ENCODE measurements around the gene HGS. TPM values are rescaled to one million over a fixed set of nuclear protein-coding genes. Genes with fewer than 3 reads are reported as not detected.

Gene HGS
- total RNA-seq, 1 donor from 2014 or later: 117 TPM

- peak overlapping the region; percentile 27 for H3K27ac Mint-ChIP-seq (ENCODE audit: unreplicated experiment)
- H3K27me3 Mint-ChIP-seq (ENCODE audit: unreplicated experiment): no peaks in the 10 kb centered on the region
These were observed 2.8 kb downstream of the HGS start for GRCh38 chr17:81686614-81687013.

GRCh38 chr17:81687770-81688541 lies 4.1 kb downstream of the HGS start:
- Mint-ChIP-seq H3K4me3 (ENCODE audit: unreplicated experiment) (no peak overlapping the region), H3K4me1 (ENCODE audit: unreplicated experiment) (peaks cover 19% of the 10 kb centered on the region), H3K27ac (ENCODE audit: unreplicated experiment) (no peak overlapping the region), H3K36me3 (ENCODE audit: unreplicated experiment) (peaks cover 39% of the 10 kb centered on the region), H3K9me3 (ENCODE audit: unreplicated experiment) (no peaks in the 10 kb centered on the region), H3K27me3 (ENCODE audit: unreplicated experiment) (no peaks in the 10 kb centered on the region)
- no peak for TF ChIP-seq CTCF (IDR thresholded peaks at IDR 0.05)
- DNase-seq (ENCODE audit: extremely low spot score, unreplicated experiment): no peak

More at GRCh38 chr17:81686614-81687013, 2.8 kb downstream of the HGS start:
- Mint-ChIP-seq H3K4me3 (ENCODE audit: unreplicated experiment) (no peak overlapping the region), H3K9me3 (ENCODE audit: unreplicated experiment) (no peaks in the 10 kb centered on the region), H3K4me1 (ENCODE audit: unreplicated experiment) (peaks cover 30% of the 10 kb centered on the region), H3K36me3 (ENCODE audit: unreplicated experiment) (peaks cover 39% of the 10 kb centered on the region)
- DNase-seq (ENCODE audit: extremely low spot score, unreplicated experiment): no peak
- no peak for TF ChIP-seq CTCF (IDR thresholded peaks at IDR 0.05)

- Mint-ChIP-seq H3K4me3 (ENCODE audit: unreplicated experiment) (no peak overlapping the region), H3K27me3 (ENCODE audit: unreplicated experiment) (no peaks in the 10 kb centered on the region), H3K27ac (ENCODE audit: unreplicated experiment) (no peak overlapping the region), H3K4me1 (ENCODE audit: unreplicated experiment) (peaks cover 19% of the 10 kb centered on the region), H3K9me3 (ENCODE audit: unreplicated experiment) (no peaks in the 10 kb centered on the region), H3K36me3 (ENCODE audit: unreplicated experiment) (peaks cover 39% of the 10 kb centered on the region)
- no peak for TF ChIP-seq CTCF (IDR thresholded peaks at IDR 0.05)
- DNase-seq (ENCODE audit: extremely low spot score, unreplicated experiment): no peak
These were observed 4.8 kb downstream of the HGS start for GRCh38 chr17:81688616-81689015.

GRCh38 chr17:81690066-81690465 lies 6.3 kb downstream of the HGS start:
- H3K27me3 Mint-ChIP-seq (ENCODE audit: unreplicated experiment): no peaks in the 10 kb centered on the region
- peaks cover 10% of the 10 kb centered on the region for H3K4me1 Mint-ChIP-seq (ENCODE audit: unreplicated experiment)
- no peak overlapping the region for H3K27ac Mint-ChIP-seq (ENCODE audit: unreplicated experiment)
- H3K4me3 Mint-ChIP-seq (ENCODE audit: unreplicated experiment): no peak overlapping the region
- no peak for DNase-seq (ENCODE audit: extremely low spot score, unreplicated experiment)
- H3K9me3 Mint-ChIP-seq (ENCODE audit: unreplicated experiment): no peaks in the 10 kb centered on the region
- no peak for TF ChIP-seq CTCF (IDR thresholded peaks at IDR 0.05)
- peaks cover 39% of the 10 kb centered on the region for H3K36me3 Mint-ChIP-seq (ENCODE audit: unreplicated experiment)

GRCh38 chr17:81690549-81690948 lies 6.7 kb downstream of the HGS start:
- no peak for DNase-seq (ENCODE audit: extremely low spot score, unreplicated experiment)
- Mint-ChIP-seq H3K27ac (ENCODE audit: unreplicated experiment) (no peak overlapping the region), H3K4me3 (ENCODE audit: unreplicated experiment) (no peak overlapping the region), H3K36me3 (ENCODE audit: unreplicated experiment) (peaks cover 35% of the 10 kb centered on the region), H3K9me3 (ENCODE audit: unreplicated experiment) (no peaks in the 10 kb centered on the region), H3K27me3 (ENCODE audit: unreplicated experiment) (no peaks in the 10 kb centered on the region), H3K4me1 (ENCODE audit: unreplicated experiment) (peaks cover 6% of the 10 kb centered on the region)
- no peak for TF ChIP-seq CTCF (IDR thresholded peaks at IDR 0.05)
